HG03460 (cell line): ENCODE results near the gene ISG15.
"Not testable (repeated sequence)": the region's sequence is repeated elsewhere in the genome, so short reads cannot be mapped to it uniquely, and the experiment has no call there.

Experiments
- ATAC-seq: cut with Tn5 transposase; IDR thresholded peaks from one replicate; pipeline ENCODE4 v1.9.1; 2021; ENCODE audit not compliant: unreplicated experiment

Gene ISG15

GRCh38 chr1:1043921-1044320 lies 30.6 kb downstream of the ISG15 start:
- ATAC-seq = no peak

- ATAC-seq = no peak
Observed at GRCh38 chr1:1044455-1045078, 31.3 kb downstream of the ISG15 start.

- no peak for ATAC-seq
Observed at GRCh38 chr1:1045129-1045528, 31.8 kb downstream of the ISG15 start.

GRCh38 chr1:1046243-1046642 lies 32.9 kb downstream of the ISG15 start:
- ATAC-seq = no peak

GRCh38 chr1:1046767-1047166 lies 33.5 kb downstream of the ISG15 start:
- no peak for ATAC-seq

- no peak for ATAC-seq
Observed at GRCh38 chr1:1047407-1047806, 34.1 kb downstream of the ISG15 start.

- ATAC-seq = no peak
Observed at GRCh38 chr1:1047963-1048362, 34.7 kb downstream of the ISG15 start.

GRCh38 chr1:1048765-1049164 lies 35.5 kb downstream of the ISG15 start:
- no peak for ATAC-seq

- ATAC-seq = no peak
Observed at GRCh38 chr1:1049318-1050165, 36.2 kb downstream of the ISG15 start.

- no peak for ATAC-seq
Observed at GRCh38 chr1:1050577-1051052, 37.3 kb downstream of the ISG15 start.

- ATAC-seq = no peak
Observed at GRCh38 chr1:1051127-1051810, 38.0 kb downstream of the ISG15 start.

- ATAC-seq = no peak
Observed at GRCh38 chr1:1052003-1052840, 38.9 kb downstream of the ISG15 start.

GRCh38 chr1:1053022-1053421 lies 39.7 kb downstream of the ISG15 start:
- ATAC-seq = no peak

- ATAC-seq = no peak
Observed at GRCh38 chr1:1053682-1054081, 40.4 kb downstream of the ISG15 start.

GRCh38 chr1:1054099-1054700 lies 40.9 kb downstream of the ISG15 start:
- no peak for ATAC-seq

- no peak for ATAC-seq
Observed at GRCh38 chr1:1054971-1055370, 41.7 kb downstream of the ISG15 start.

- no peak for ATAC-seq
Observed at GRCh38 chr1:1055841-1056736, 42.8 kb downstream of the ISG15 start.

- not testable (repeated sequence) for ATAC-seq
Observed at GRCh38 chr1:1057769-1058087, 44.4 kb downstream of the ISG15 start.

GRCh38 chr1:1058088-1058905 lies 45.0 kb downstream of the ISG15 start:
- no peak for ATAC-seq
